GM19023 (cell line): ENCODE measurements around the gene OR9Q1.

ENCODE experiments used
- ATAC-seq: cut with Tn5 transposase; IDR thresholded peaks from one replicate; pipeline ENCODE4 v1.9.1; 2021; ENCODE audit warnings: mild to moderate bottlenecking, moderate library complexity; ENCODE audit not compliant: unreplicated experiment

The OR9Q1 gene

GRCh38 chr11:58030653-58031052 is 7.0 kb downstream of the OR9Q1 start, which contains the start of gene OR6Q1:
TSS of gene OR6Q1 (plus strand) at chr11:58030953. CDS start at chr11:58030953, 0 bp downstream.
- ATAC-seq, result no peak

GRCh38 chr11:58034471-58034870 is 10.8 kb downstream of the OR9Q1 start:
- ATAC-seq, result no peak

GRCh38 chr11:58039589-58039988 is 15.9 kb downstream of the OR9Q1 start:
- ATAC-seq, result no peak

- ATAC-seq, result no peak
Measured at GRCh38 chr11:58043379-58043778, 19.7 kb downstream of the OR9Q1 start.

GRCh38 chr11:58046231-58046630 is 22.6 kb downstream of the OR9Q1 start:
- ATAC-seq, result no peak

- no peak for ATAC-seq
Measured at GRCh38 chr11:58047818-58048217, 24.1 kb downstream of the OR9Q1 start.

- ATAC-seq, result no peak
Measured at GRCh38 chr11:58055806-58056401, 32.2 kb downstream of the OR9Q1 start.

- ATAC-seq, result no peak
Measured at GRCh38 chr11:58057481-58057880, 33.8 kb downstream of the OR9Q1 start.

- ATAC-seq, result no peak
Measured at GRCh38 chr11:58058276-58059006, 34.8 kb downstream of the OR9Q1 start.

GRCh38 chr11:58059007-58059350 is 35.3 kb downstream of the OR9Q1 start:
- no peak for ATAC-seq

- no peak for ATAC-seq
Measured at GRCh38 chr11:58060535-58060934, 36.9 kb downstream of the OR9Q1 start.

GRCh38 chr11:58060939-58061672 is 37.4 kb downstream of the OR9Q1 start:
- ATAC-seq, result no peak

- no peak for ATAC-seq
Measured at GRCh38 chr11:58061813-58062212, 38.1 kb downstream of the OR9Q1 start.

GRCh38 chr11:58067685-58068084 is 44.0 kb downstream of the OR9Q1 start:
- ATAC-seq, result no peak

- no peak for ATAC-seq
Measured at GRCh38 chr11:58068655-58069054, 45.0 kb downstream of the OR9Q1 start.

- no peak for ATAC-seq
Measured at GRCh38 chr11:58070585-58070984, 46.9 kb downstream of the OR9Q1 start.

GRCh38 chr11:58075781-58076180 is 52.1 kb downstream of the OR9Q1 start:
- no peak for ATAC-seq

- ATAC-seq, result no peak
Measured at GRCh38 chr11:58086528-58086927, 62.8 kb downstream of the OR9Q1 start.

- ATAC-seq, result no peak
Measured at GRCh38 chr11:58097437-58097836, 73.8 kb downstream of the OR9Q1 start.

- no peak for ATAC-seq
Measured at GRCh38 chr11:58121096-58121495, 97.4 kb downstream of the OR9Q1 start.

- no peak for ATAC-seq
Measured at GRCh38 chr11:58125469-58125868, 101.8 kb downstream of the OR9Q1 start, which contains the start of gene OR9I1. TSS of gene OR9I1 (minus strand) at chr11:58125530. CDS start at chr11:58119444, 6,086 bp downstream.

- no peak for ATAC-seq
Measured at GRCh38 chr11:58127350-58127749, 103.7 kb downstream of the OR9Q1 start.
